ENCODE data around the gene ZNF205.
A peak's percentile ranks its signal among the peaks of the same experiment; 100 is the strongest.
"Not testable (repeated sequence)": the region's sequence is repeated elsewhere in the genome, so short reads cannot be mapped to it uniquely, and the experiment has no call there.

Gene ZNF205

GRCh38 chr16:3135126-3135715, 22.8 kb downstream of the ZNF205 start:
- no peak for DNase-seq

GRCh38 chr16:3137267-3137666, 24.9 kb downstream of the ZNF205 start:
- no peak for DNase-seq

GRCh38 chr16:3138342-3138741, 26.0 kb downstream of the ZNF205 start:
- no peak for DNase-seq

- no peak for DNase-seq
These were observed 26.5 kb downstream of the ZNF205 start for GRCh38 chr16:3138823-3139426.

GRCh38 chr16:3139561-3139960, 27.2 kb downstream of the ZNF205 start:
- not testable (repeated sequence) for DNase-seq

GRCh38 chr16:3140603-3141427, 28.4 kb downstream of the ZNF205 start:
- no peak for DNase-seq

- no peak for DNase-seq
These were observed 29.5 kb downstream of the ZNF205 start for GRCh38 chr16:3141781-3142311.

- DNase-seq: no peak
These were observed 29.9 kb downstream of the ZNF205 start for GRCh38 chr16:3142327-3142726.

- DNase-seq: no peak
These were observed 30.4 kb downstream of the ZNF205 start for GRCh38 chr16:3142770-3143169.

- no peak for DNase-seq
These were observed 30.8 kb downstream of the ZNF205 start for GRCh38 chr16:3143189-3143588.

GRCh38 chr16:3143598-3144320, 31.4 kb downstream of the ZNF205 start:
- no peak for DNase-seq

- DNase-seq: no peak
These were observed 32.1 kb downstream of the ZNF205 start for GRCh38 chr16:3144321-3144983.

GRCh38 chr16:3145151-3145550, 32.8 kb downstream of the ZNF205 start:
- no peak for DNase-seq

GRCh38 chr16:3145660-3146059, 33.3 kb downstream of the ZNF205 start:
- no peak for DNase-seq

- no peak for DNase-seq
These were observed 34.8 kb downstream of the ZNF205 start for GRCh38 chr16:3147046-3147756.

- no peak for DNase-seq
These were observed 35.3 kb downstream of the ZNF205 start for GRCh38 chr16:3147757-3148104.

- DNase-seq: no peak
These were observed 36.1 kb downstream of the ZNF205 start for GRCh38 chr16:3148256-3149192.

GRCh38 chr16:3149193-3149530, 36.8 kb downstream of the ZNF205 start:
- DNase-seq: no peak

- DNase-seq: peak; percentile 24 to 36
These were observed 37.4 kb downstream of the ZNF205 start for GRCh38 chr16:3149630-3150345.
